Activated CD4-positive, alpha-beta T cell treated with anti-CD3 and anti-CD28 coated beads for 36 hours (primary cell): ENCODE measurements around the gene CASP8AP2. TPM values are rescaled to one million over a fixed set of nuclear protein-coding genes. Genes with fewer than 3 reads are reported as not detected.
"Not testable (repeated sequence)": the region's sequence is repeated elsewhere in the genome, so short reads cannot be mapped to it uniquely, and the experiment has no call there.

Source experiments
- ATAC-seq: fragments of 200-7000 bp; cut with Tn5 transposase; one replicate; pipeline ENCODE4 v1.10.0; 2021; ENCODE audit warnings: mild to moderate bottlenecking, moderate library complexity
- CTCF ChIA-PET: fragments of 350-600 bp; sonication (Branson Sonifier 250); formaldehyde crosslinking; loops from one replicate; lab custom pipeline; 2021; ENCODE audit warnings: antibody characterized with exemption; lab: Charles Lee
- POLR2A ChIA-PET: fragments of 350-600 bp; sonication (Branson Sonifier 250); formaldehyde crosslinking; loops from one replicate; lab custom pipeline; 2021; ENCODE audit warnings: antibody characterized with exemption, inconsistent platforms; lab: Charles Lee
- DNase-seq: peaks from one replicate; pipeline ENCODE4 v3.0.0-alpha.2; 2020
- H3K27ac Mint-ChIP-seq: one replicate; pipeline ENCODE4 v1.8.0; 2021; ENCODE audit warnings: mixed read lengths
- H3K27me3 Mint-ChIP-seq: one replicate; pipeline ENCODE4 v1.8.0; 2021; ENCODE audit warnings: mixed read lengths
- H3K36me3 Mint-ChIP-seq: one replicate; pipeline ENCODE4 v1.8.0; 2021; ENCODE audit warnings: low read depth, mixed read lengths
- H3K4me1 Mint-ChIP-seq: one replicate; pipeline ENCODE4 v1.8.0; 2021; ENCODE audit warnings: mixed read lengths
- H3K4me3 Mint-ChIP-seq: one replicate; pipeline ENCODE4 v1.8.0; 2021; ENCODE audit warnings: mild to moderate bottlenecking, moderate library complexity, mixed read lengths
- H3K9me3 Mint-ChIP-seq: one replicate; pipeline ENCODE4 v1.8.0; 2021; ENCODE audit warnings: low read depth, mixed read lengths
- intact Hi-C, 2 experiments: fragments of 100-400 bp; cut with DNase I in 1 of 2; cut with micrococcal nuclease in 1 of 2; formaldehyde crosslinking; loops; one replicate each; pipeline versions ENCODE4 v1.14.2 to v1.15.1; 2022 to 2024; cut with DNase I, micrococcal nuclease
- total RNA-seq, 2 experiments: library from RNA; stranded (reverse); gene quantifications; one replicate each; pipeline ENCODE4 v1.2.3, GENCODE V29; 2021

The CASP8AP2 gene
- total RNA-seq, 2 experiments from 2014 or later: 34.0 to 36.5 TPM

DNA sequence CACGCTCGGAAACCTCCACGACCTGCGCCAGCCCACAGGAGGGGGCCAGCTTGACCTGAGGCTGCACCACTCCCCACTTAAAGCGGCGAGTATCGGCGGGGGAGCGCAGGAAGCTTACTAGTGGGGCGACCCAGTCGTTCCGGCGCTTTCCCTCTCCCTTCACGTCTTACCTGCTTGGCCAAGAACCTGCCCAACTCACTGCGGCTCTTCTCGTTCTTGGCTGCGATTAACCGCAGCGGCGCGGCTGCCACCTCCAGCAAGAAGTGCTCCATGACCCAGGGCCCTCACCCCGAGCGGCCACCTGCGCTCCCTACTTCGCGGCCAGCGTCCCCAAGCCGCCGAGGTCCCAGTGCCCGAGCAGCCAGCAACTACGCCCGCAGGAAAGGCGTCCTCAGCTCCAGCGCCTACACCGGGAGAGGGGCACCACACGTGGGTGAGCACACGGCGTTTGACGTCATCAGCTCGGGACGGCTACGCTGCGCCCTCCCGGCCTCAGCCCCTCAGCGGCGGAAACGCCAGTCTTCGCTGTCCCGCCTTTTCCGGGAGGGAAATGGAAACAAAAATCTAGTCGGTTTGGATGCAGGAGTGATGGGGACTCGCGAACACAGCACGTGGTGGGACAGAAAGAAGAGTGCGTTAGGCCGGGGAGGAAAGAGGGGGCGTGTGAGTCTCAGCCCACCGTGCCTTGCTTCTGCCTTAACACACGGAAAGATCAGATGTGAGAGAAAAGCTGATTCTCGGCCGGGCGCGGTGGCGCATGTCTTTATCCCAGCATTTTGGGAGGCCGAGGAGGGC lies 10.1 kb upstream of the CASP8AP2 start, which contains the start of gene MDN1:
TSS of gene MDN1 (minus strand) at position 459 of the 795 bp plus-strand sequence. CDS start at position 272, 187 bp downstream.
- CTCF ChIA-PET: interaction anchor here (0.7 to 1.9 kb wide), 6 partner anchors 9 to 284 kb away, joined by 3 to 17 read pairs (median 4); partner anchors contain the start of gene CASP8AP2
- H3K36me3 Mint-ChIP-seq: peaks cover 6% of the 10 kb centered on the region
- peaks cover 22% of the 10 kb centered on the region for H3K4me1 Mint-ChIP-seq
- peak within 1 kb of the TSS; percentile 81 for H3K4me3 Mint-ChIP-seq
- H3K27me3 Mint-ChIP-seq: no peaks in the 10 kb centered on the region
- POLR2A ChIA-PET: interaction anchor here (0.6 to 2.3 kb wide), 6 partner anchors 9 to 768 kb away, joined by 3 to 47 read pairs (median 5); partner anchors contain the start of genes CASP8AP2 and MAP3K7
- H3K9me3 Mint-ChIP-seq: no peaks in the 10 kb centered on the region
- H3K27ac Mint-ChIP-seq: peak within 1 kb of the TSS; percentile 96
- intact Hi-C loops: loop anchor here (1.0 to 5.0 kb wide), 12 partner anchors 10 to 768 kb away; partner anchors contain the start of genes CASP8AP2 (in 2 of the 2), LYRM2 (in 2 of the 2), PNRC1 (in 2 of the 2) and ANKRD6 (in 1 of the 2)
- DNase-seq: peak; percentile 94
- peak; percentile 94 for ATAC-seq

DNA sequence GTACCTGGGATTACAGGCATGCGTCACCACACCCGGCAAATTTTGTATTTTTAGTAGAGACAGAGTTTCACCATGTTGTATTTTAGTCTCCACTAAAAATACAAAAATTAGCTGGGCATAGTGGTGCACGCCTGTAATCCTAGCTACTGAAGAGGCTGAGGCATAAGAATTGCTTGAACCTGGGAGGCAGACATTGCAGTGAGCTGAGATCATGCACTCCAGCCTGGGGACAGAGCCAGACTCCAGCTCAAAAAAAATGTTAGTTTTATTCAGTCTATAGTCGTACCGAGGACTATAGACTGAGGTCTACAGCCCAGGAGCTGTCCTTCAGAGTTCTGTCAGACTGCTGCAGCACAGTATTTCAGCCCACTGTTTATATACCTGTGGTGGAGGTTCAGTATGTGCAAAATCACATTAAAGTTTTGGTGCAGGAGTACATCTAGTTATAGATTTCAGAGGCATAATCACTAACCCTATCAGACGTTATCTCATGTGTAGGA lies 3.6 kb upstream of the CASP8AP2 start:
- ChIA-PET CTCF (no interaction called here), POLR2A (no interaction called here)
- no peak for ATAC-seq

DNA sequence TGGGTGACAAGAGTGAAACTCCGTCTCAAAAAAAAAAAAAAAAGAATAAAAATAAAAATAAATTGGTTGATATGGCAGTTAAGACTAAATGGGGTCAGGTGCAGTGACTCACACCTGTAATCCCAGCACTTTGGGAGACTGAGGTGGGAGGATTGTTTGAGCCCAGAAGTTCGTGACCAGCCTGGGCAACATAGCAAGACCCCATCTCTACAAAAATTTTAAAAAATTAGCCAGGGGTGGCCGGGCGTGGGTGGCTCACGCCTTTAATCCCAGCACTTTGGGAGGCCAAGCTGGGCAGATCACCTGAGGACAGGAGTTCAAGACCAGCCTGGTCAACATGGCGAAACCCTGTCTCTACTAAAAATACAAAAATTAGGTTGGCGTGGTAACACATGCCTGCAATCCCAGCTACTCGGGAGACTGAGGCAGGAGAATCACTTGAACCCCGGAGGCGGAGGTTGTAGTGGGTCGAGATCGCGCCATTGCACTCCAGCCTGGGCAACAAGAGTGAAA lies 1.1 kb upstream of the CASP8AP2 start:
- CTCF ChIA-PET: interaction anchor here (0.6 to 1.9 kb wide), 6 partner anchors 8 to 564 kb away, joined by 3 to 17 read pairs (median 3); partner anchors contain the start of gene MDN1
- peak overlapping the region; percentile 92 for H3K27ac Mint-ChIP-seq
- H3K36me3 Mint-ChIP-seq: peaks cover 25% of the 10 kb centered on the region
- H3K9me3 Mint-ChIP-seq, ATAC-seq, DNase-seq, H3K27me3 Mint-ChIP-seq, intact Hi-C loops: not testable (repeated sequence)
- POLR2A ChIA-PET: interaction anchor here (1.0 to 2.2 kb wide), 3 partner anchors 9 to 759 kb away, joined by 4 to 47 read pairs (median 5); partner anchors contain the start of gene MDN1
- H3K4me1 Mint-ChIP-seq: peaks cover 27% of the 10 kb centered on the region
- peak overlapping the region; percentile 97 for H3K4me3 Mint-ChIP-seq

More for the DNA sequence above, 3.6 kb upstream of the CASP8AP2 start:
- no peaks in the 10 kb centered on the region for H3K9me3 Mint-ChIP-seq
- intact Hi-C loops: no loop called here
- no peaks in the 10 kb centered on the region for H3K27me3 Mint-ChIP-seq
- peaks cover 2% of the 10 kb centered on the region for H3K36me3 Mint-ChIP-seq
- H3K4me1 Mint-ChIP-seq: peaks cover 8% of the 10 kb centered on the region
- no peak overlapping the region for H3K27ac Mint-ChIP-seq
- DNase-seq: no peak
- H3K4me3 Mint-ChIP-seq: no peak overlapping the region

DNA sequence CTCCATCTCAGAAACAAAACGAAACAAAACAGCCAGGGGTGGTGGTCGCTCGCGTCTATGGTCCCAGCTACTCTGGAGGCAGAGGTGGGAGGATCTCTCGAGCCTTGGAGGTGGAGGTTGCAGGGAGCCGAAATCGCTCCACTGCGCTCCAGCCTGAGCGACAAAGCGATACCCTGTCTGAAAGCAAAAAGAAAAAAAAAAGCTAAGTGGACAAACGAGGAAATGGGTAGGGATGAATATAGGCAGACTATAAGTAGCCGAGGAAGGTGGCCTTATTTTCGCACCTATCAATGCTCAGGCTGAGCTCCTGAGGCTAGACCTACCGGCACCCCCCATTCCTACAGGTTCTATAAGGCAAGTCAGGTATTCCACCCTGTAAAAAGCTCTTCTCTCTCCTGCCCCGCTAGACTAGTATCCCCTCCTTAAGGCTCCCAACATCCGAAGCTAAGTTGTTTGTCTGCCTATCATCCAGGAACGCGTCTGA lies 650 bp upstream of the CASP8AP2 start:
- H3K9me3 Mint-ChIP-seq: no peaks in the 10 kb centered on the region
- intact Hi-C loops: loop anchor here (1.0 kb wide), 4 partner anchors 10 to 866 kb away; partner anchors contain the start of genes MAP3K7 (in 2 of the 2), MDN1 (in 2 of the 2), LYRM2 (in 1 of the 2) and RNGTT (in 1 of the 2)

DNA sequence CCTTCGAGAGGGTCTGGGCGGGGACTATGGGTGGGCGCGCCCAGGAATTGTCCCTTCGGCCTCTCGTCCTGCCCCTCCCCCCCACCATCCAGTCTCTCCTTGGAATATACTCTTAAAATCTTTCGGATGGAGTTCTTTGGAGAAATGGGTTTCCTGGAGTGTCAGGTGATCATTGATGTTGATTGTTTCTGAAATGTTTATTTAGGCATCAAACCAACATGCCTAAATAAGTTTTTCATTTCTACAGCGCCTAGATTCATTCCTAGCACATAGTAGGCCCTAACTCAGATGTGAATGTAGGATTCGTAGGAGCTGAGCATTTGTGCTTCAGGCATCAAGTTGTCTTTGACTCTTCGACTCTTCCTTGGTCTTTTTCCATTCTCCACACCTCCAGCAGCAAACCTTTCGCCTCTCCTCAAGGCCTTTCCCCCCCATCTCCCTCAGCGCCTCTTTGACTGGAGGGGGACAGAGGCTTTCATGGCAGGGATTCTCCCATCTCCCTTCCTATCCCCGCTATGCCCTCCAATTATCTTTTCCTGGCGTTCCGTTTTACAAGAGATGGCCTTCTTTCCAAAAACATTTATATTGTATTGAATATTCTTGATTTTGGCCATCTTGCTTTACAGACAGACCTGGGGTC lies 610 bp downstream of the CASP8AP2 start:
- DNase-seq (peak; percentile 15), ATAC-seq (no peak)
- CTCF ChIA-PET: interaction anchor here (0.5 kb wide), 1 partner anchor 106 kb away, joined by 3 read pairs; no protein-coding TSS in a partner anchor
- POLR2A ChIA-PET: interaction anchor here (0.5 kb wide), 1 partner anchor 444 kb away, joined by 3 read pairs; no protein-coding TSS in a partner anchor
- peaks cover 38% of the 10 kb centered on the region for H3K4me1 Mint-ChIP-seq
- peak overlapping the region; percentile 92 for H3K27ac Mint-ChIP-seq
- peak overlapping the region; percentile 97 for H3K4me3 Mint-ChIP-seq
- H3K36me3 Mint-ChIP-seq: peaks cover 36% of the 10 kb centered on the region
- H3K27me3 Mint-ChIP-seq: no peaks in the 10 kb centered on the region
- no peaks in the 10 kb centered on the region for H3K9me3 Mint-ChIP-seq
- intact Hi-C loops: loop anchor here (10.0 kb wide), 2 partner anchors 645 to 685 kb away; partner anchors contain the start of gene PM20D2 (in 1 of the 2)

More for the DNA sequence above, 650 bp upstream of the CASP8AP2 start:
- peak overlapping the region; percentile 92 for H3K27ac Mint-ChIP-seq
- ATAC-seq (peak; percentile 35), DNase-seq (peak; percentile 39)
- H3K27me3 Mint-ChIP-seq: no peaks in the 10 kb centered on the region
- H3K36me3 Mint-ChIP-seq: peaks cover 30% of the 10 kb centered on the region
- peak overlapping the region; percentile 97 for H3K4me3 Mint-ChIP-seq
- ChIA-PET POLR2A (interaction anchor here (0.5 to 2.2 kb wide), 7 partner anchors 9 to 759 kb away, joined by 3 to 47 read pairs (median 3); partner anchors contain the start of gene MDN1), CTCF (interaction anchor here (0.6 to 1.9 kb wide), 6 partner anchors 9 to 564 kb away, joined by 3 to 17 read pairs (median 3); partner anchors contain the start of gene MDN1)
- peaks cover 30% of the 10 kb centered on the region for H3K4me1 Mint-ChIP-seq

DNA sequence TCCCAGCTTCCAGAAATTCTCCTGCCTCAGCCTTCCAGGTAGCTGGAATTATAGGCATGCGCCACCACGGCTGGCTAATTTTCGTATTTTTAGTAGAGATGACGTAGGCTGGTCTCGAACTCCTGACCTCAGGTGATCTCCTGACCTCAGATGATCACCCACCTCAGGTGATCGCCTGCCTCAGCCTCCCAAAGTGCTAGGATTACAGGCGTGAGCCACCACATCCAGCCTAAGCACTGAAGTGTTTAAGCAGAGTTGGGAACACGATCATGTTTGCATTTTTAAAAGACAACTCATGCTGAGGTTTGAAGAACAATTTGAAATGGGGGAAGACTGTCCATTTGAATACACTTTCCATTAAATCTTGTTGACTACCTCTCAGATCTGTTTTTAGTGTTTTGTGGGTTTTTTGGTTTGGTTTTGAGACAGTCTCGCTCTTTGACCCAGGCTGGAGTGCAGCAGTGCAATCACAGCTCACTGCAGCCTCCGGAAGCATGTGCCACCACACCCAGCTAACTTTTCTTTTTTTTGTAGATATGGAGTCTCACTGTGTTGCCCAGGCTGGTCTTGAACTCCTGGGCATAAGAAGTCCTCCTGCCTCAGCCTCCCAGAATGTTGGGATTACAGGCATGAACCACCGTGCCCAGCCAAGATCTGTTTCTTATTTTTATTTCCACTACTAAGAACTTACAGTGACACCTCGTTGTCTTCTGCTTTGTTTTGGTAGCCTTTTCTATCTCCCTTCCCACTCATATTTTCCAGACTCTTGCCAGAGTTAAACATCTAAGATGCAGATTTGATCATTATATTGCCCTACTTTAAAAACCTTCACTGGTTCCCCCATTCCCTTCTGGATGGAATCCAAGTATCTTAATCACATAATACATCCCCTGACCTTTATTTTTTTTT lies 5.5 kb downstream of the CASP8AP2 start:
- H3K27me3 Mint-ChIP-seq: no peaks in the 10 kb centered on the region
- peak overlapping the region; percentile 89 for H3K27ac Mint-ChIP-seq
- peaks cover 60% of the 10 kb centered on the region for H3K4me1 Mint-ChIP-seq
- H3K9me3 Mint-ChIP-seq: no peaks in the 10 kb centered on the region
- peak; percentile 94 for ATAC-seq
- H3K36me3 Mint-ChIP-seq: peaks cover 69% of the 10 kb centered on the region
- H3K4me3 Mint-ChIP-seq: peak overlapping the region; percentile 45
- CTCF ChIA-PET: no interaction called here
- DNase-seq: peak; percentile 67
- POLR2A ChIA-PET: interaction anchor here (0.7 kb wide), 1 partner anchor 485 kb away, joined by 3 read pairs; no protein-coding TSS in a partner anchor
- intact Hi-C loops: loop anchor here (2.0 to 10.0 kb wide), 3 partner anchors 16 to 690 kb away; partner anchors contain the start of genes MDN1 (in 1 of the 2) and PM20D2 (in 1 of the 2)

DNA sequence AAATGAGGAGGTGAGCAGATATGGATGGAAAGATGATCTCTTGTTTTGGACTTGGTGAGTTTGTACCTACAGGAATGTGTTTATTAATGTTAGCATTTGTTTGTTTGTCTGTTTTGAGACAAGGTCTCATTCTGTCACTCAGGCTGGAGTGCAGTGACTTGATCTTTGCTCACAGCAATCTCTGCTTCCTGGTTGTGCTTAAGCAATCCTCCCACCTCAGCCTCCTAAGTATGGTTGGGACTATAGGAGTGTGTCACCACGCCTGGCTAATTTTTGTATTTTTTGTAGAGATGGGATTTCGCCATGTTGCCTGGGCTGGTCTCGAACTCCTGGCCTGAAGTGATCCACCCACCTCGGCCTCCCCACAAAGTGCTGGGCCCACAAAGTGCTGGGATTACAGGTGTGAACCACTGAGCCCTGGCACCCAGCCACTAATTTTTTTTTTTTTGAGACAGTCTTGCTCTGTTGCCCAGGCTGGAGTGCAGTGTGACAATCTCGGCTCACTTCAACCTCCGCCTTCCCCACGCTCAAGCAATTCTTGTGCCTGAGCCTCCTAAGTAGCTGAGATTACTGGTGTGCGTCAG lies 7.1 kb downstream of the CASP8AP2 start:
- ATAC-seq (no peak), DNase-seq (no peak)
- Mint-ChIP-seq H3K36me3 (peaks cover 61% of the 10 kb centered on the region), H3K27ac (no peak overlapping the region), H3K4me1 (peaks cover 50% of the 10 kb centered on the region), H3K4me3 (no peak overlapping the region), H3K9me3 (no peaks in the 10 kb centered on the region), H3K27me3 (no peaks in the 10 kb centered on the region)
- CTCF ChIA-PET: no interaction called here
- intact Hi-C loops: loop anchor here (10.0 kb wide), 2 partner anchors 638 to 692 kb away; partner anchors contain the start of gene PM20D2 (in 1 of the 2)
- POLR2A ChIA-PET: interaction anchor here (0.6 kb wide), 1 partner anchor 25 kb away, joined by 5 read pairs; no protein-coding TSS in a partner anchor

DNA sequence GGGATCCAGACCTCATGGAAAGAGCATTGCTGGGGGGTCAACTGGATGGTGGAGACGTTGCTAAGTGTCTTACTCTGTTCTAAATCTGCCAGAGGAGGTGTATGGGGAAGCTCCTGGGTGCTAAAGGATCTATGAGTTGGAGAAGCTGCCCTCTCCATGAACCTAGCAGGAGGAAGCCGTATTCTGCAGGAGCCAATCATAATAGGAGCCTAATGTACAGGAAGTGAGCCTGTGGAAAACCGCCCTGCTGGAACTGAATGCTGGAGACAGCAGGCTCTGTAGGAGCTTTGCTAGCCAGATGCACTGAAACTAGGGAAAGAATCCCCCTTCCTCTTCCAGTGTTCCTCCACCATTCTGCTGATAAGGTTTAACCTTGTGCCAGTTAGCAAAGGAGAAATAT lies 10.9 kb downstream of the CASP8AP2 start:
- ChIA-PET POLR2A (no interaction called here), CTCF (interaction anchor here (0.6 to 1.1 kb wide), 3 partner anchors 47 to 269 kb away, joined by 3 to 4 read pairs (median 4); no protein-coding TSS in a partner anchor)
- H3K27ac Mint-ChIP-seq: no peak overlapping the region
- no peak overlapping the region for H3K4me3 Mint-ChIP-seq
- intact Hi-C loops: no loop called here
- DNase-seq (no peak), ATAC-seq (no peak)
- H3K36me3 Mint-ChIP-seq: peaks cover 38% of the 10 kb centered on the region
- peaks cover 42% of the 10 kb centered on the region for H3K4me1 Mint-ChIP-seq
- H3K9me3 Mint-ChIP-seq: no peaks in the 10 kb centered on the region
- H3K27me3 Mint-ChIP-seq: no peaks in the 10 kb centered on the region

DNA sequence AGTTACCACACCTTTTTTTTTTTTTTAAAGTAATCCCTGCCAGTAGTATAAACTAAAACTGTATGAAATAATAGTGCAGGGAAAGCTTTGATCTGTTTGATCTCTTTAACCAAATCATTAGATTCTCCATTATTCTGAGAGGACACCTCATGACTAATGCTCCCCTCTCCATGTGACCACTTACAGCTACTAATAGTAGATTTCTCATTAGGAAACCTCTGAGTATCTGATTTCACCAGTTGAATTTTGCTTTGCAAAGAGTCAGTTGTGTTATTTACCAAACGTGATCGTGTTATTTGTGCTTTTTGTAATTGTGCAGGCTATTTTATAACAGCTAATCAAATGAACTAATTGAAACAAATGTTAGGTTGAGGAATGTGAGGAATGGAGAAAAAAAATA lies 12.5 kb downstream of the CASP8AP2 start:
- intact Hi-C loops: no loop called here
- no peak overlapping the region for H3K27ac Mint-ChIP-seq
- DNase-seq (no peak), ATAC-seq (no peak)
- H3K27me3 Mint-ChIP-seq: no peaks in the 10 kb centered on the region
- peaks cover 26% of the 10 kb centered on the region for H3K36me3 Mint-ChIP-seq
- ChIA-PET POLR2A (no interaction called here), CTCF (interaction anchor here (1.0 to 1.1 kb wide), 2 partner anchors 9 to 203 kb away, joined by 3 to 4 read pairs; no protein-coding TSS in a partner anchor)
- no peak overlapping the region for H3K4me3 Mint-ChIP-seq
- no peaks in the 10 kb centered on the region for H3K9me3 Mint-ChIP-seq
- peaks cover 30% of the 10 kb centered on the region for H3K4me1 Mint-ChIP-seq
